GM12865 (cell line): Measurements from ENCODE around the gene MCAT.
A peak's percentile ranks its signal among the peaks of the same experiment; 100 is the strongest.

Experiments
- DNase-seq: peaks from one replicate; pipeline ENCODE4 v3.0.0; 2010; ENCODE audit warnings: low read depth
- H3K4me3 ChIP-seq: 2 replicates; pipeline ENCODE4 v1.5.1; 2011; ENCODE audit warnings: mild to moderate bottlenecking, low read depth, low read length, control low read depth
- CTCF ChIP-seq: IDR thresholded peaks from 2 replicates; pipeline ENCODE4 v1.5.1; 2011; ENCODE audit warnings: low read length, control low read depth, low read depth, inconsistent platforms; ENCODE audit not compliant: insufficient read depth; ENCODE audit errors: missing control alignments

MCAT gene

GRCh38 chr22:43142880-43143562 lies at the start of gene MCAT:
MCAT (minus strand) TSS chr22:43143398; CDS start chr22:43143348, 50 bp downstream.
- TF ChIP-seq CTCF = no peak
- peak within 1 kb of the TSS; percentile 79 for H3K4me3 ChIP-seq
- DNase-seq = peak; percentile 90

GRCh38 chr22:43191831-43192230 lies 48.6 kb upstream of the MCAT start:
- H3K4me3 ChIP-seq = no peak overlapping the region
- TF ChIP-seq CTCF = no peak
- no peak for DNase-seq

GRCh38 chr22:43188829-43189545 lies 45.8 kb upstream of the MCAT start:
- DNase-seq = no peak
- no peak for TF ChIP-seq CTCF

GRCh38 chr22:43187171-43188099 lies 44.2 kb upstream of the MCAT start:
- DNase-seq = peak; percentile 98
- peak; percentile 85 for TF ChIP-seq CTCF
- peak overlapping the region; percentile 84 for H3K4me3 ChIP-seq

More at GRCh38 chr22:43188829-43189545, 45.8 kb upstream of the MCAT start:
- H3K4me3 ChIP-seq = no peak overlapping the region

GRCh38 chr22:43186272-43187170 lies 43.3 kb upstream of the MCAT start, which contains the start of gene TTLL12:
TTLL12 (minus strand) TSS chr22:43187134; CDS start chr22:43187069, 65 bp downstream.
- peak; percentile 83 for DNase-seq
- no peak for TF ChIP-seq CTCF
- H3K4me3 ChIP-seq = peak within 1 kb of the TSS; percentile 84

GRCh38 chr22:43185860-43186261 lies 42.7 kb upstream of the MCAT start:
- DNase-seq = peak; percentile 18
- peak overlapping the region; percentile 83 for H3K4me3 ChIP-seq
- no peak for TF ChIP-seq CTCF
